ENCODE measurements around the gene CHRD.
"Not testable (repeated sequence)": the region's sequence is repeated elsewhere in the genome, so short reads cannot be mapped to it uniquely, and the experiment has no call there.

CHRD gene

DNA sequence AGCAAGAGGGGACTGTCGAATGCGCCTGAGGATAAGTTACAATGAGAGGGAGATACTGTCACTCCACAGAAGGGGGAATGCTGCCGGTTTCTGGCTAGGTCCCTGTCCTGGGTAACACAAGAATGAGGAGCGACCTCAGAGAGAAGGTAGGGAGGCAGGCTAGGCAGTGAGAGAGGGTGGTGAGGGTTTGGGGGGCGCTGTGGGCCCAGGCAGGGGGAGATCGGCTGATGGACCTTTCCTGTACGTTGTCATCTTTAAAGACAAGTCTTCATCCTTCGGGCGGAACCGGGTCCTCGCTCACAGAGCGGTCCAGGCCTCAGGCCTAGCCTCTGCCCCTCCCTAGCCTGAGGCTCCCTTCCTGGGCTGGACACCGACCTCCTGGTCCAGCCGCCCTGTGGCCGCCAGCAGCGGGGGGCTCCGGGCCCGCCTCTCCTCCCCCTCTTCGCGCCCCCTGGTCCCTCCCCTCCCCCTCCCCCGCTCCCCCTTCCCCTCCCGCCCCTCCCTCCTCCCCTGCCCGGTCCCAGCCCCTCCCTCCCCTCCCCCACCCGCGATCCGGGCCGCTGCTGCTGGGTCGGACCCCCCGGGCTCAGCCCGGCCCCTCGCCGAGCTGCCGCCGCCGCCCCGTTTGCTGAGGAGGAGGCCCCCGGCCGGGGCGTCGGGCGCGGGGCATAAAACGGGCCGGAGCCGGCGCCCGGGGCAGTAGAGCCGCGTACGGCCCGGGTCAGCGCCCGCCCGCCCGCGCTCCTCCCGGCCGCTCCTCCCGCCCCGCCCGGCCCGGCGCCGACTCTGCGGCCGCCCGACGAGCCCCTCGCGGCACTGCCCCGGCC is at the start of gene CHRD:
Gene CHRD, plus strand, starts transcription at position 697 of the 827 bp plus-strand sequence. CDS start 265 bp downstream, outside the sequence.
- DNase-seq, result no peak
- Mint-ChIP-seq H3K4me1 (ENCODE audit: low read depth) (peaks cover 7% of the 10 kb centered on the region), H3K27me3 (peaks cover 69% of the 10 kb centered on the region), H3K27ac (no peak within 1 kb of the TSS), H3K9me3 (no peaks in the 10 kb centered on the region), H3K36me3 (ENCODE audit: low read depth) (no peaks in the 10 kb centered on the region), H3K4me3 (peak within 1 kb of the TSS; percentile 59)

DNA sequence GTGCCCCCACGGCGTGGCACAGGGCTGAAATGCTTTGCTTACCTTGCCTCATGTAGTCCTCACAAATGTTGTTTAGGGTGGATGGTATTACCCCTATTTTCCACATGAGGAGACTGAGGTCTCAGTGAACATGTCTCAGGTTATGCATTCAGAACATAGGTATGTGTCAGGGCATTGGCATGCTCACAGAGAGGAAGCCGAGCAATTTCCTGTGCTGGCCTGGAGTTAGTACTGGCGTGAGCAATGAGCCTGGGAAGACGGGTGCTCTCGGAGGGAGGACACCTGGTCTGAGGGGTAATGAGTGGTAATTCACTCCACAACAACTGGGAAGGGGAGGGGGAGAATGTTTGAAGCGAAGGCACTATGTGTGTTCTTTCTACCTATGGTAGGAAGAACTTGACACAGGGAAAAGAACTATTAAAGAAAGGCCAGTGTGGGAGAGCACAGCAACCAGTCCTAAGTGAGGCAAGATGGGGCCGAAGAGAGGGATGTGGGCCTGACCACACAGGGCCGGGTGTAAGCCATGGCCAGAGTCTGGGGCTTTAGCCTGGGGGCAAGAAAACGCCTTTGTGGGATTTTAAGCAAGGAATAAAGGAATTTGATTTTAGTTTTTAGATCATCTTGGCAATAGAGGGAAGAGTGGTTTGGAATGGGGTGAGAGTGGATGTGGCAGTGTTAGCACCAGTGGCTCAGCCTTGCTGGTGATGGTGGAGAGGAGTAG is 47.3 kb upstream of the CHRD start:
- H3K9me3 Mint-ChIP-seq, result no peaks in the 10 kb centered on the region
- DNase-seq, result no peak
- H3K36me3 Mint-ChIP-seq (ENCODE audit: low read depth), result peaks cover 82% of the 10 kb centered on the region
- peak overlapping the region; percentile 94 for H3K27ac Mint-ChIP-seq
- no peaks in the 10 kb centered on the region for H3K27me3 Mint-ChIP-seq
- peaks cover 73% of the 10 kb centered on the region for H3K4me1 Mint-ChIP-seq (ENCODE audit: low read depth)
- H3K4me3 Mint-ChIP-seq, result no peak overlapping the region

DNA sequence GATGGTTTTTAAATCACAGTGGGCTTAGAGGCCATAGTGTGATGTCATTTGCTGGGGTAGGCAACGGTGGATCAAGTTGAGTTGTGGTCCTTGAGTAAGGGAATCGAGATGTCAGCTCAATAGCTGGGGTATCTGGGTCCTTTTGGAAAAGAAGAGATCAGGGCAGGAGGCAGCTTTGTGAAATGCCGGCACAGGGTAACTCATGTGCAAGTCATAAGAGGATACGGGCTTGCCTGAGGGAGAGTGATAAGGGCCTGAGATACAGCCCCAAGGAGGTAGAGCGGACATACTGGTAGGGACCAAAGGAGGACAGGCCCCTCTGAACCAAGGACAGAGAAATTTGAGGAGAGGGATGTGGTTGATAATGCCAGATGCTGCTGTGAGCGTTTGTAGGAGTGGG is 46.7 kb upstream of the CHRD start:
- Mint-ChIP-seq H3K27ac (peak overlapping the region; percentile 94), H3K27me3 (no peaks in the 10 kb centered on the region), H3K36me3 (ENCODE audit: low read depth) (peaks cover 78% of the 10 kb centered on the region), H3K4me3 (no peak overlapping the region), H3K9me3 (no peaks in the 10 kb centered on the region), H3K4me1 (ENCODE audit: low read depth) (peaks cover 80% of the 10 kb centered on the region)
- no peak for DNase-seq

DNA sequence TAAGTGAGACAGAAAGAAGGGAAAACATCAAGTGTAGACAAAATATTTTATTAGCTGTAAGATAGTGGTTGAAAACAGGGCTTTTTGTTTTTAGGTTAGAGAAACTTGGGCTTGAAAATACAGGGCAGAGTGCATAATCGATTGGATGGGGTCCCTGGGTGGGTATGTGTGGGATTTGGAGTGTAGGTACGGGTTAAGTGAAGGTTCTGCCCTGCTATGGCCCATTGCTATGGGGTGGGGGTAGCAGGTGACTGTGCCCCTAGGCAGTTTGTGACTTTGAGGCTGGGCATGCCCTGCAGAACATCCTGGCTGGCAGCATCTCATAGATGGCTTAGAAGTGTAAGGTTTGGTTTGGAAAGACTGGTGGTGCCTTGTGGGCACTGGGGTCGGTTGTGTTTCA is 46.2 kb upstream of the CHRD start:
- DNase-seq, result no peak
- Mint-ChIP-seq H3K27me3 (no peaks in the 10 kb centered on the region), H3K4me1 (ENCODE audit: low read depth) (peaks cover 79% of the 10 kb centered on the region), H3K4me3 (no peak overlapping the region), H3K36me3 (ENCODE audit: low read depth) (peaks cover 73% of the 10 kb centered on the region), H3K27ac (peak overlapping the region; percentile 94), H3K9me3 (no peaks in the 10 kb centered on the region)

DNA sequence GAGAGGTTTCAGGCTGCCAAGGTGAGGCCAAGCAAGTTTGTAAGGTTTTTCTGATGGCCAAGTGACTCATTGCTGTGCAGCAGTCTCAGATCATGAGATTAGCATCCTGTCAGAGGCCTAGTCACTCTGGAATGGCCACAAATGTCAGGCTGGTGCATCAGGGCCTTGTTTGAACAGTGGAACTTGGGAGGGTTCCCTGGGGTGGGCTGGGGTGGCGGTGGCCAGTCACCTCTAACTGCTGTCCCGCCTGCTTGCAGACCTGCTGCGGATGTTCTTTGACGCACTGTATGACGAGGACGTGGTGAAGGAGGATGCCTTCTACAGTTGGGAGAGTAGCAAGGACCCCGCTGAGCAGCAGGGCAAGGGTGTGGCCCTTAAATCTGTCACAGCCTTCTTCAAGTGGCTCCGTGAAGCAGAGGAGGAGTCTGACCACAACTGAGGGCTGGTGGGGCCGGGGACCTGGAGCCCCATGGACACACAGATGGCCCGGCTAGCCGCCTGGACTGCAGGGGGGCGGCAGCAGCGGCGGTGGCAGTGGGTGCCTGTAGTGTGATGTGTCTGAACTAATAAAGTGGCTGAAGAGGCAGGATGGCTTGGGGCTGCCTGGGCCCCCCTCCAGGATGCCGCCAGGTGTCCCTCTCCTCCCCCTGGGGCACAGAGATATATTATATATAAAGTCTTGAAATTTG is 45.2 kb upstream of the CHRD start:
- Mint-ChIP-seq H3K4me3 (peak overlapping the region; percentile 7), H3K27ac (peak overlapping the region; percentile 94), H3K36me3 (ENCODE audit: low read depth) (peaks cover 64% of the 10 kb centered on the region), H3K27me3 (no peaks in the 10 kb centered on the region), H3K9me3 (no peaks in the 10 kb centered on the region), H3K4me1 (ENCODE audit: low read depth) (peaks cover 74% of the 10 kb centered on the region)
- peak; percentile 57 for DNase-seq

DNA sequence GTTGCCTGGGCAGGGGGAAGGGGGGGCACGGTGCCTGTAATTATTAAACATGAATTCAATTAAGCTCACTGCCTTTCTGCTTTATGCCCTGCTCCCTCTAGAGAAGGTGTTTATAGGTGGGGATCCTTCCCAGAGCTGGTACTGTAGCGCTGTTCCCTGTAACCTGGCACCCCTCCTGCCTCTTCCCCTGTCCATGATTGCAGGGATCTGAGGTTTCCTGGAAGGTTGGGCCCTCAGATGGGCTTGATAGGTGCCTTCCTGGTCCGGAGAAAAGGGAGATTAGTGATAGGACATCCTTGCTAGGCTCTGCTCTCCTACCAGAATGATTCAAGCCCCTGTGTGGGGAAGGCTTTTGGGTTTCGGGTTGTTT is 44.6 kb upstream of the CHRD start:
- Mint-ChIP-seq H3K36me3 (ENCODE audit: low read depth) (peaks cover 57% of the 10 kb centered on the region), H3K9me3 (no peaks in the 10 kb centered on the region), H3K27me3 (no peaks in the 10 kb centered on the region), H3K4me1 (ENCODE audit: low read depth) (peaks cover 70% of the 10 kb centered on the region), H3K27ac (peak overlapping the region; percentile 94), H3K4me3 (peak overlapping the region; percentile 79)
- no peak for DNase-seq

DNA sequence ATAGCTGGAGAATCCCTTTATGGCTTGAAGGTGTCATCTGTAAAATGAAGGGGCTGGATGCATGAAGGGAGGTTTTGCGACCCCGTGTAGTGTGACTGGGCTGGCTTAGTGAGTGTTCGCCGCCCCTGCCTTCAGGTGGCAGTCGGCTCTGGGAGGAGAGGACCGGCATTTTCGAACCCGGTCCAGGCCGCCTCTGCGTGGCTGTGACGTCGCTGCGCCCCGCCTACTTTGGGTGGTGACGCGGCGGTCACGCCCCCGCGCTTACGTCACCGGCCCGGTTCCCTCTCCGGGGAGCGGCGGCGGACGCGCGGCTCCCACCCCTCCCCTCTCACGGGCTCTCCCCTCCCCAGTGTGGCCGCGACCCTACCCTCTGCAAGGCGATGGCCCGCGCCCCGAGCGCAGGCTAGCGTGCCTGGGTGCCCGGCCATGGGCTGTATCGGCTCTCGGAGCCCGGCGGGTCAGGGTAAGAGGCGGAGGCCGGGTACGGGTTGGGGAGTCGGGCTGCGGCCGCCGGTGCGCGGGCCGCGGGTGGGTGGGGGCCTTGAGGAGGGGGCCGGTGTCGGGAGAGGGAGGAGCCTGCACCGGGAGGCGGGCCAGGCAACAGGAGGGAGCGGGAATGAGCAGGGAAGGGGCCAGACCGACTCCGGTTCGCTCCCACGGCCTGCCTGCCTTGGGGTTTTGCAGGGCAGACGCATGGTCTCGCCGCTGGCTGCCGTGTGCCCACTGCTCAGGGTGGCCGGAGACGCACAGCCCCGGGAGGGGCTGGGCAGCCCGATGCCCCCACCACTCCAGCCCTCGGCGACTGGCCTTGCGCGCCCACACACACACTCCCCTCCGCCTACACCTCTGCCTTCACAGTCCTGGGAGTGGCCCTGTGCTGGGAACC is 44.0 kb upstream of the CHRD start:
- peak; percentile 96 for DNase-seq
- H3K27ac Mint-ChIP-seq, result peak overlapping the region; percentile 94
- no peaks in the 10 kb centered on the region for H3K9me3 Mint-ChIP-seq
- peaks cover 51% of the 10 kb centered on the region for H3K36me3 Mint-ChIP-seq (ENCODE audit: low read depth)
- peaks cover 66% of the 10 kb centered on the region for H3K4me1 Mint-ChIP-seq (ENCODE audit: low read depth)
- no peaks in the 10 kb centered on the region for H3K27me3 Mint-ChIP-seq
- peak overlapping the region; percentile 79 for H3K4me3 Mint-ChIP-seq

DNA sequence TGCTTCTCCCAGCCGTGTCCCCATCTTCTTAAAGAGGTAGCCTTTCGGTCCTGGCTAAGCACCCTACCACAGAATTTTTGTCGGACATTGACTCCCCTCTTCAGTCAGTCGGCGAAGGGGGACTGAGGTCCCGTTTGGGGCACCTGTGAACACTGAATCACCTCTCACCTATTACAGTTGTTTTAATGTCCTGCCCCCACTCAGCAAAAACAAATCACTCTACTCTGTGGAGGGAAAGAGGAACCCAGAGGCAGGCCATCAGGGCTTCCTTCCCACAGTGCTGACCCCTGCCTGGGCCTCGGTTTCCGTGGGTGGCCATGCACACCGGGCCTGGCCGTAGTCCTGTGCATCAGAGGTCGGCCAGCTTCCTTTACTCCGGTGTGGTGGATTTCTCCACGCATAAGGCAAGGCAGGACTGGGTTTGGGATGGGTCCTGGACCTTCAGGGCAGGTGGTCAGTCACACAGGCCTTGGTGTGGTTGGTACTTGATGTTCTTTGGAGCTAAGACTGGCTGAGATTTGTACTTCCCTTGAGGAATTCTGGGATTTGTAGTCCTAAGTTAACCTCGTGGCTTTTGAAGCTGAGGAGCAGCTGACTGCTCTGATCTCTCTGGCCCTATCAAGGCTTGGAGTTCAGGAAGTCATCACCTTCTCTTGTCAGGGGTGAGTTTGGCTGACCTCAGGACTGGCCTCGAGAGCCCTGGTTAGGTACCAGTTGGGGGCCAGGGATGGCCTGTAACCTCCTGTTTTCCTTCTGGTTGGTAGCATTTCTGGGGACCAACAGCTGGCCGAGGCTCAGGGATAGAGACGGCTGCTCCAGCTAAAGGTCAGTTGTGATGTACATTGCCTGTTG is 43.1 kb upstream of the CHRD start:
- peak overlapping the region; percentile 83 for H3K27ac Mint-ChIP-seq
- DNase-seq, result no peak
- peaks cover 58% of the 10 kb centered on the region for H3K4me1 Mint-ChIP-seq (ENCODE audit: low read depth)
- no peaks in the 10 kb centered on the region for H3K9me3 Mint-ChIP-seq
- no peaks in the 10 kb centered on the region for H3K27me3 Mint-ChIP-seq
- peaks cover 44% of the 10 kb centered on the region for H3K36me3 Mint-ChIP-seq (ENCODE audit: low read depth)
- peak overlapping the region; percentile 79 for H3K4me3 Mint-ChIP-seq

DNA sequence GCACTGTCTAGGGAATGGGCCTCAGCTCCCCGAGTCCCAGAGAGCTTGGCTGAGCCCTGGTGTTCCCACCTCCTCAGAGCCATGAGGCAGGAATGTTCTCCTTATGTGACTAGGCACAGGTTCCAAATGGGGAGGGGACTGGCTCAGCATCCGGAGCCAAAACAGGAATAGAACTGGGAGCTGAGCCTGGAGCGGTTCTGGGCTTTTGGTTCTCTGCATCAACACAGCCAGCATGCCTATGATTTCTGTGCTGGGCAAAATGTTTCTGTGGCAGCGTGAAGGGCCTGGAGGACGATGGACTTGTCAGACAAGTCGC is 42.5 kb upstream of the CHRD start, which contains the start of gene FAM131A:
Gene FAM131A, plus strand, starts transcription at position 202 of the 316 bp plus-strand sequence. Its CDS starts 31 bp downstream, at position 233.
- DNase-seq, result no peak
- peak within 1 kb of the TSS; percentile 83 for H3K27ac Mint-ChIP-seq
- peaks cover 52% of the 10 kb centered on the region for H3K4me1 Mint-ChIP-seq (ENCODE audit: low read depth)
- H3K9me3 Mint-ChIP-seq, result no peaks in the 10 kb centered on the region
- H3K27me3 Mint-ChIP-seq, result no peaks in the 10 kb centered on the region
- H3K4me3 Mint-ChIP-seq, result peak within 1 kb of the TSS; percentile 79
- H3K36me3 Mint-ChIP-seq (ENCODE audit: low read depth), result peaks cover 39% of the 10 kb centered on the region

DNA sequence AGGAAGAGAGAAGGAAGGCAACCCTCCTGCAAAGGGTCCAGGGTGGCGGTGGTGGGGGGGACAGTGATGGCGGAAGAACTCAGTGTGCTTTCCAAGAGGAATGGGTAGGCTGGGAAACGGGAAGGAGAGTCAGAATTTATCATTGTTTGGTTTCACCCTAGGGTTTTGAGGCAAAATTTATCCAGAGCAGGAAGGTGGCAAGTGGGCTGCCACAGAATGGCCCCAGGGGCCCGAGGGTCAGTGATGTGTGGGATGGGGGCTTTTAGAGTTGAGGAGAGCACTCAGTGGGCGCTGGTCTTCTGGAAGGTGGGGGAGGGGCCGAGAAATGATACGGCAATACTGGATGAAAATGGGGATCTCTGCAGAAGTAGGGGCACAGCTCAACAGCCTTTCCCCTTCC is 41.9 kb upstream of the CHRD start:
- H3K4me3 Mint-ChIP-seq, result peak overlapping the region; percentile 7
- no peaks in the 10 kb centered on the region for H3K9me3 Mint-ChIP-seq
- peak overlapping the region; percentile 20 for H3K27ac Mint-ChIP-seq
- peaks cover 37% of the 10 kb centered on the region for H3K36me3 Mint-ChIP-seq (ENCODE audit: low read depth)
- DNase-seq, result no peak
- H3K4me1 Mint-ChIP-seq (ENCODE audit: low read depth), result peaks cover 46% of the 10 kb centered on the region
- H3K27me3 Mint-ChIP-seq, result no peaks in the 10 kb centered on the region

DNA sequence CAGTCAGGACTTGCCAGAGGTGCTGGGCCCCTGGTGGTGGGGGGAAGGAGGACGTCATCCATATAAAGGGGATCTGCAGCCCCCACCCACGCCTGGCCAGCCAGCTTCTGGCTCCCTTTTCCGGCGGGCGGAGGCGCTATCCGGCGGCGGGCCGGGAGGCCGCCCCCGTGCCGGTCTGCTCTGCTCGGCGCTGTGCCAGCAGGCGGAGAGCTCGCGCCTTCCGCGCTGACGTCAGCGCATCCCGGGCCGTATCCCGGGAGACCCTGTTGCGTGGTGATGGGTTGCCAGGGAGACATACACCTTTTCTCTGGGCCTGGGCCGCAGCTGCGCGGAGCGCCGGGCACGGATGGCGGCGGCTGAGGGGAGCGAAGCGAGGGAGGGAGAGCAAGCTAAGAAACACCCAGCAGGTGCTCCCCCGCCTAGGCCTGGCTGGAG is 41.3 kb upstream of the CHRD start:
- Mint-ChIP-seq H3K4me3 (no peak overlapping the region), H3K27me3 (no peaks in the 10 kb centered on the region), H3K4me1 (ENCODE audit: low read depth) (peaks cover 40% of the 10 kb centered on the region), H3K27ac (peak overlapping the region; percentile 20), H3K36me3 (ENCODE audit: low read depth) (peaks cover 34% of the 10 kb centered on the region), H3K9me3 (no peaks in the 10 kb centered on the region)
- no peak for DNase-seq

DNA sequence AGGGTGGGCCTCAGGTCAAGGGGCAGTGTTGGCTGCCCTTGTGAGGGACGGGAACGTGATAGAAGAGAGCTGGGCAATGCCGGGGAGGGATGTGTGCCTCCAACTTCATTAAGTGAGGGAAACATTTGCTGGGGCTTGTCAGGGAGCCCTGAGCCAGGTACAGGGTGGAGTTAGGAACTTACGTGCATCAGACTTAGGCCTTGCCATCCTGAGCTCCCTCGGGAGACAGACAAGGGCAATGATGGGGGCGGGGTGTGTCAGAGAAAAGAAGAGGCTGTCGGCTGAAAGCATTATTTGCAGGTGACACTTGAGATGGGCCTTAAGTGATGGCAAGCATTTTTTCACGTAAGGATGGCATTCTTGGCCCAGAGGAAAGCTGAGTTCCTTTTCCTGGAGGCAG is 40.9 kb upstream of the CHRD start:
- H3K27ac Mint-ChIP-seq, result no peak overlapping the region
- H3K9me3 Mint-ChIP-seq, result no peaks in the 10 kb centered on the region
- peaks cover 35% of the 10 kb centered on the region for H3K4me1 Mint-ChIP-seq (ENCODE audit: low read depth)
- H3K27me3 Mint-ChIP-seq, result no peaks in the 10 kb centered on the region
- H3K36me3 Mint-ChIP-seq (ENCODE audit: low read depth), result peaks cover 29% of the 10 kb centered on the region
- no peak overlapping the region for H3K4me3 Mint-ChIP-seq
- DNase-seq, result no peak

DNA sequence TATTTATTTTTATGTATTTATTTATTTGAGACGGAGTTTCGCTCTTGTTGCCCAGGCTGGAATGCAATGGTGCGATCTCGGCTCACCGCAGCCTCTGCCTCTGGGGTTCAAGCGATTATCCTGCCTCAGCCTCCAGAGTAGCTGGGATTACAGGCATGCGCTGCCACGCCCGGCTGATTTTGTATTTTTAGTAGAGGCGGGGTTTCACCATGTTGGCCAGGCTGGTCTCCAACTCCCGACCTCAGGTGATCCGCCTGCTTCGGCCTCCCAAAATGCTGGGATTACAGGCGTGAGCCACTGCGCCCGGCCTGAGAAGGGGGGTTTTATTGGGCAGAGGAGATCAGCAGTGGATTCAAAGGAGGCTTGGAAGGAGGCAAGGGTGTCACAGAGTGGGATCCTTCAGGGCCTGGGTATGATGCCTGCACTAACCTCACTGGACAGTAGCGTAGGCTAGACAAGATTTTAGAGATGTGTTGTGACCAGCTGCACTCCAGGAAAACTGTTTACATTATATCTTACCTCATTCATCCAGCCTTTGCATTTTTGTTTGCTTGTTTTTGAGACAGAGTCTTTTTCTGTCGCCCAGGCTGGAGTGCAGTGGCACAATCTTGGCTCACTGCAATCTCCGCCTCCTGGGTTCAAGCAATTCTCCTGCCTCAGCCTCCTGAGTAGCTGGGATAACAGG is 40.3 kb upstream of the CHRD start:
- H3K4me3 Mint-ChIP-seq, H3K27ac Mint-ChIP-seq, H3K27me3 Mint-ChIP-seq, H3K9me3 Mint-ChIP-seq, DNase-seq: not testable (repeated sequence)
- H3K36me3 Mint-ChIP-seq (ENCODE audit: low read depth), result peaks cover 23% of the 10 kb centered on the region
- H3K4me1 Mint-ChIP-seq (ENCODE audit: low read depth), result peaks cover 30% of the 10 kb centered on the region

All from activated T-cell treated with anti-CD3 and anti-CD28 coated beads, Interleukin-2, amount 50 U/mL, for 24 hours (primary cell).